Mucosa of gallbladder (tissue), 1 donor: ENCODE data around the gene SDF4. TPM values are rescaled to one million over a fixed set of nuclear protein-coding genes. Genes with fewer than 3 reads are reported as not detected.
"Not testable (repeated sequence)": the region's sequence is repeated elsewhere in the genome, so short reads cannot be mapped to it uniquely, and the experiment has no call there.

ENCODE experiments used
- DNase-seq: peaks from one replicate; pipeline ENCODE4 v3.0.0-alpha.2; 2020; ENCODE audit warnings: low spot score
- total RNA-seq: library from RNA; stranded (reverse); gene quantifications from one replicate; pipeline ENCODE4 v1.2.1, GENCODE V29; 2021
- donor health status: DM: no; HTN: no; CAD: no.

SDF4 gene
- total RNA-seq, 1 donor from 2014 or later, result 190 TPM

GRCh38 chr1:1179983-1180861, 51.6 kb downstream of the SDF4 start:
- no peak for DNase-seq

DNA sequence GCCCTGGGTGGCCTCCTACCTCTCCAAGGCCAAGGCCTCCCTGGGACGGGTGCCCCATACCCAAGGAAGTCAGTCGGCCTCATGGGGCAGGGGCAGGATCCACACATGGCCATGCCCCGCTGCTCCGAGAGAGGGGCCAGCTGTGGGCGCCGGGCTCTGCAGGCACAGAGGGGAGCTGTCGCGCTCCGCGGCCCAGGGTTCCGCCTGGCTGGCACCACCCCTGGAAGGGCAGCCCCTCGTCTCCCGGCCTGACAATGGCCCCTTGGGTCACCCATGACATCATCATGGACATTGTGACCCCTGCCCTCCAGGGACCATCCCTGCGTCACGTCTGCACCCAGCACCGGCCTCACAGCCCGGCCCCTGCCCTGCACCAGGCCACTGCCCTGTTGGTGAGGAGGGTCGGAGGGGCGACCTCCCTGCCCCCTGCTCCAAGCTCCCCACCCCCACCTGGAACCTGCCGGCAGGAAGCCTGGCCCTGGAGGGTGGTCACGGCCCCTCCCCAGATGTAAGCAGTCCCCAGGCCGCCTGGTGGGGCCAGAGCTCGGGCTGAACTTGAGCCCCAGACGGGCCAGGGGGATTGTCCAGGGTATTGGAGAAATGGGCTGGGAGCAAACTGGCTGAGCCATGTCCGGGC, 52.3 kb downstream of the SDF4 start:
- no peak for DNase-seq

DNA sequence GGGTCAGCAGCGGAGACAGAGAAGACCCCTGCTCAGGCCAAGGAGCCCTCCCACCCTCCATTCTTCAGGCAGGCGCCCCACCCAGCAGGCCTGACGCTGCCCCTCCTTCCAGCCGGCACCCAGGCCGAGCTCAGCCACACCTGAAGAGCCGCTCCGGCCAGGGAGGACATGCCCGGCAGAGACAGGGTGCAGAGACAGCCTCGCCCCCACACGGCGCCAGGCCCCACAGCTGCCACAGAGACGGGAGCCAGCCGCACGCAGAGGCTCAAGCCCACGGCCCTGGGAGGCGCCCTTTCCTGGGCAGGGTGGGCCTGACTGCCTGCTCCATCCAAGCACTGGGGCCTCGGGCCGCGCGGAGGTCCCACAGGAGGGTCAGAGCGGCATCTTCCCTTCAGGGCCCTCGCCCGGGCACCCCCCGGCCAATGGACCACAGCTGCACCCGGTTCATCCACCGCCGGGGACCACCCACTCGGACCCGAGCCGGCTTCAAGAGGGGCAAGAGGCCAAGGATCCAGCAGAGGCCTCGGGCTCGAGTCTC, 52.9 kb downstream of the SDF4 start:
- DNase-seq, result no peak

GRCh38 chr1:1177452-1178206, 54.2 kb downstream of the SDF4 start:
- no peak for DNase-seq

DNA sequence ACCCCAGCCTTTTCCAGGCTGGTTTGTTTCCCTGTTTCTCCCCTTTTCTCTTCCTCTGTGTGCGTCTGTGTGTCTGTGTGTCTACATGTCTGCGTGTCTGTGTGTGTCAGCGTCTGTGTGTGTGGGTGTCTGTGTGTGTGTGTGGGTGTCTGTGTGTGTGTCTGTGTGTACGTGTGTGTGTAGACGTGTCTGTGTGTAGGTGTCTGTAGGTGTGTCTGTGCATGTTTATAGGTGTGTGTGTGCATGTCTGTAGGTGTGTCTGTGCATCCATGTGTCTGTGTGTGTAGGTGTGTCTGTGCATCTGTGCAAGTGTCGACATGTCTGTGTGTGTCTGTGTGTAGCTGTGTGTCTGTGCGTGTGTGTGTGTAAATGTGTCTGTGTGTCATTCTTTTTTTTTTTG, 54.9 kb downstream of the SDF4 start:
- DNase-seq, result no peak

- DNase-seq, result not testable (repeated sequence)
These were observed 55.6 kb downstream of the SDF4 start for GRCh38 chr1:1176063-1176761.

GRCh38 chr1:1175221-1176062, 56.4 kb downstream of the SDF4 start:
- DNase-seq, result no peak

DNA sequence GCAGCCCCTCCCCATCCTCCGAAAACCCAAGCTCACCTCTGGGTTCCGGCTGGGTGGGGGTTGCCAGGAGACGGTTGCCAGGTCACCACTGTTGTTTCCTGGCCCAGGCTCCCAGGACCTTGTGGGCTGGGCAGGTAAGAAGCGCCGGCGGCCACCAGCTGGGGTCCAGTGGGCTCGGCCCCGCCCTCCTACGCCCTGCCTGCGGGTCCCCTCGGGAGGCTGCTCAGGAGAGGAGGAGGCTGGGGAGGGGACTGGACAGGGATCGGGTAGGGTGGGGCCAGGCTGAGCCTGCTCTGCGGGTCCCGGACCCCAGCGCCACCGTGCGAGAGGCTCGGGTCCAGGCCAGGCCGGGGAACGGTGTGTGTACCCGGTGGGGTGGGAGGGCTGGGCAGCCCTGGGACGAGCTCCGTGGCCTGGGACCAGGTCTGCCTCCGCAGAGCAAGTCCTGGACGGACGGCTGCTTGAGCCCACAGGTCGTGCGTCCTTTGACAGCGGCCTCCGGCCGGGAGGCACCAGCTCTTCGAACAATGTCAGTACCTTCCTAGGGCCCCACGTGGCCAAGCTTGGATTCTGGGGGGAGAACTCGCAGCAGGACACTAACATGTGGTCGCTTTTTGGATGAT, 57.9 kb downstream of the SDF4 start, which contains the start of gene TTLL10:
Gene TTLL10, plus strand, starts transcription at position 88 of the 623 bp plus-strand sequence. CDS start 5,336 bp downstream, outside the sequence.
- DNase-seq, result no peak

- DNase-seq, result no peak
These were observed 58.6 kb downstream of the SDF4 start for GRCh38 chr1:1173061-1173792.

DNA sequence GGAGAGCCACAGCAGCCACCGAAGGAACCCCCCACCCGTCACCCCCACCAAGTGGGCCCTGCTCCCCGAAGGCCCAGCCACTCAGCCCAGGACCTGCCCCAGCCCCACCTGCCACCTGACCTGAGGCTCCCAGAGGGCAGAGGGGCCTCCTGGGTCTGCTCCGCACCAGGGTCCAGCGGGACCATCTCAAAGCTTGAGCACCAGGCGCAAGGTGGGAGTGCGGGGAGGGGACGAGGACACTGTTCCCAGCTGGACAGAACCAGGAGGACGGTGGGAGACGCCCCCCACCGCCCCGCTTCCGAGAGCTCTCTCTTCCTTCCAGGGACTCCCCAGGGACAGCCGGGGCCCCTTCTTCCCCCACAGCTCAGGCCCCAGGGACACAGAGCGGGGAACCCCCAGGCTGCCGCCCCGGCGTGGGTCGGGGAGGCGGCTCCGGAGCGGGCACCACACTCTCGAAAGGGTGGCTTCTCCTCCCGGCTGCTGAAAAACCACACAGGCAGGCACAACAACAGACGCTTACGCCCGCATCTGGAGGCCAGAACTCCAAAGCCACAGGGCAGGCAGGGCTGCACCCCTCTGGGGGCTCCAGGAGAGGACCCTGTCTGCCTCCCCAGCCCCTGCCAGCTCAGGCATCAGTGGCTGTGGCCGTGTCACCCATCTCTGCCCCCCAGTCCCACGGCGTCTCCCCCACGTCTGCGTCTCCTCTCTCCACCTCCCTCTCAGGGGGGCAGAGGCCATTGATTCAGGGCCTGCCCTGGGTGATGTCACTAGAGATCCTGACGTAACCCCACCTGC, 60.1 kb downstream of the SDF4 start:
- DNase-seq, result no peak

DNA sequence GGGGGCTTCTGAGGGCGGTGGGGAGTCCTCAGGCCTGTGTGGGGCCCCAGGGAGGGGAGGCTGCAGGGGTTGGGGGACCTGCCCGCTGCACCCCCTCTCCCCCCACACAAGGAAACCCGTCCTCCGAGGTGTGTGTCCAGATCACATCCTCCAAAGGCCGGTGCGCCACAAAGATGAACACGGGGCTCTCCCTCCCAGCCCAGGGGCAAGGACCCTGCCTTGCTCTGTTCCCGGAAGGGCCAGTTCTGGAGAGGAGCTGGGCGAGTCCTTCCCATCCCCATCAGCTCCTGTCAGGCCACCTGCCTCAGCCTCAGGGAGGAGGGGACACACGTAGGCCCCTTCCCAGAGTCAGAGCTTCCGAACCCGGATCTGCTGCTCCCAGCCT, 60.6 kb downstream of the SDF4 start:
- no peak for DNase-seq

DNA sequence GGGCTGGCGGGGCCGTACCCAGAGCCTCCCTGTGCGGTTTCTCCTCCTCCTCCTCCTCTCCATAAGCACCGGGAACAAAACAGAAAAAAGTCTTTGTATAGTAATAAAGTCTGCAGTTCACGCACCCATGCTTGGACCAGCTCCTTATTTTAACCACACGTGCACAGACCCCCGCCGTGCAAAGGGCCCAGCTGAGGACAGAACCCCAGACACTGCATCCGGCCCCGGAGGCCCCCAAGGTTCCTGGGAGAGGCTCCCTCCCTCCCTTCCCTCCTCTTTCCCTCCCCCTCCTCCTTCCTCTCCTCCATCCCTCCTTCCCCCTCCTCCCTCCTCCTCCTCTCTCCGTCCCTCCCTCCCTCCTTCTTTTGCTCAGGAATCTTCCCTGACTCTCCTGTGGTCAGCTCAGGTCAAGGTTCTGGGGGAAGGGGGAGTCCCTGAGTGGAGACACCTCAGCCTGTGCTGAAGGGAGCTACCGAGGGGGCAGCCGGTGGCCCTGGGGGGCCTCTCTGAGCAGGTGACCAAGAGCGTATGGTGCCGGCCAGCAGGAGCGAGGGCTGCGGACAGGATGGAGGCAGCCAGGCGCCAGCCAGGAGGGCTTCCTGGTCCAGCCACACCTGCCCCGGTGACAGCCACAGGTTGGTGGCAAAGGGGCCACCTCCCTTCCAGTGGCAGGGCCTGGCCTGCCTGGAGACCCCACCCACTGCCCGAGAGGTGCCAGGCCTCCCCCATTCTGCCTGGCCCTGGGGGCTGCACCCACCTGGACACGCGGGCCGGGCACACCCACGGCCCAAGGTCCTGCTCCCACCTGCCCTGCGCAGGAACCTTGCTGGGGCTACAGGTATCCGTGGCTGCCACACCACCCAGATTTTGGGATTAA, 61.3 kb downstream of the SDF4 start:
- DNase-seq, result no peak

- no peak for DNase-seq
These were observed 62.2 kb downstream of the SDF4 start for GRCh38 chr1:1169429-1170214.

DNA sequence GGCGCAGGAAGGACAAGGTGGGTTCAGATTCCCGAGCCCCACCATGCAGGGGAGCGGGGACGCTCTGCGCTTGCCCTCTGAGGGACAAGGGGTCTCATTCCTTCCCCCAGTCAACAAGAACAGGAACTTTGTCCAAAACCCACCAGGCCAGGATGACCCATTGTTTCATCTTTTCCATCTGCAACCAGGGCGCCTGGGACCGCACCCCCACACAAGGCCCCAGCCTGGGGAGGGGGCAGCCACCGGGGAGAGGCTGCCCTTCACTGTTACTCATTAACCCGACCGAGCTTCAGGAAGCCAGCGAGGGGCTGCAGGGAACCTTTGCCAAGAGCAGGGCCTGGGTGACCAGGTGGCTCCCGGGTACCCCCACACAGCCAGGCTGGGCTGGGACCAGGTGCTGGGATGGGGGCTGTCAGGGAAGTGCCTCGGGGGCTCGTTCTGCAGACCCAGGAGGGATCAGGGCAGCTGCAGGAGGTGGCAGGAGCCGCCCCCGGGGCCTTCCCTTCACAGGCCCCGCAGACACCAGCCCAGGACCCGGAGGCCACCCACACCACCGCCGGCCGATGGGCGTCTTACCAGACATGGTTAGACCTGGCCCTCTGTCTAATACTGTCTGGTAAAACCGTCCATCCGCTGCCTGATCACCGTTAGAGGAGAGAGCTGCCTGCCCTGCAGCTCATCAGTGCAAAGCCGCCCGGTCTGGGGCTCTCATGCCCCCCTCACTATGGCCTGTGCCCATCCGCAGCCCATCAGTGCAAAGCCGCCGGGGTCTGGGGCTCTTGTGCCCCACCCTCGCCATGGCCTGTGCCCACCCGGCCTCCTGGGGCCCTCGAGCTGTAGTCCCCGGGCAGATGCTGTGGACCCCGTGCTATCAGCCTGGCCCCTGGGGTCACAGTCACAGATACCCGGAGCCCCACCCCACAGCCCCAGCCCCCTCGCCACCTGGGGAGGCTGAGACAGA, 63.1 kb downstream of the SDF4 start:
- no peak for DNase-seq

DNA sequence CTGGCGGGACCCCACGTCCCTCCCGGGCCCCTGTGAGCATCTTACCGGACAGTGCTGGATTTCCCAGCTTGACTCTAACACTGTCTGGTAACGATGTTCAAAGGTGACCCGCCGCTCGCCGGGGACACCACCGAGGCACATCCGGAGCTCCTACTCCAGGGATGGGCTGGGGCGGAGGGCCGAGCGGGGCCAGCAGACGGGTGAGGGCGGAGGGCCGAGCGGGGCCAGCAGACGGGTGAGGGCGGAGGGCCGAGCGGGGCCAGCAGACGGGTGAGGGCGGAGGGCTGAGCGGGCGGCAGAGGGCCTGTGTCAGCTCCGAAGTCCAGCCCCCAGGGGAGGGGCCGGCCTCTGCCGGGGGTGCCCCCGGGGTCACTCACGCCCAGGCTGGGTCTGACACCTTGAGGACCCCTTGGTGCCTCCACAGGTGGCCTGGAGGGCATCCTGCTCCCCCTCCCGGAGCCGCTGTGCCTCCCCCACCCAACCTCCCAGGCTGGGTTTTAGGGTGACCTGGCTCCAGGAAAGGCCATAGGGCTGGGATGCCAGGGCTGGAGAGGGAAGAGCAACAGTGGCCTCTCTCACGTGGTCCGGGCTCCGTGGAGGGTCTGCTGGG, 63.9 kb downstream of the SDF4 start:
- DNase-seq, result no peak
